GM12891 (cell line): Measurements from ENCODE around the gene NEURL1B.

Source experiments
- POLR2A ChIP-seq: IDR thresholded peaks from 2 replicates; pipeline ENCODE4 v1.6.1; 2011; ENCODE audit warnings: low read depth, low read length, control low read depth
- POLR2AphosphoS5 ChIP-seq: IDR thresholded peaks from 2 replicates; pipeline ENCODE4 v1.6.1; 2011; ENCODE audit warnings: low read depth, low read length, control low read depth
- SPI1 ChIP-seq: IDR thresholded peaks from 2 replicates; pipeline ENCODE4 v1.6.1; 2011; ENCODE audit warnings: low read depth, low read length, control low read depth

DNA sequence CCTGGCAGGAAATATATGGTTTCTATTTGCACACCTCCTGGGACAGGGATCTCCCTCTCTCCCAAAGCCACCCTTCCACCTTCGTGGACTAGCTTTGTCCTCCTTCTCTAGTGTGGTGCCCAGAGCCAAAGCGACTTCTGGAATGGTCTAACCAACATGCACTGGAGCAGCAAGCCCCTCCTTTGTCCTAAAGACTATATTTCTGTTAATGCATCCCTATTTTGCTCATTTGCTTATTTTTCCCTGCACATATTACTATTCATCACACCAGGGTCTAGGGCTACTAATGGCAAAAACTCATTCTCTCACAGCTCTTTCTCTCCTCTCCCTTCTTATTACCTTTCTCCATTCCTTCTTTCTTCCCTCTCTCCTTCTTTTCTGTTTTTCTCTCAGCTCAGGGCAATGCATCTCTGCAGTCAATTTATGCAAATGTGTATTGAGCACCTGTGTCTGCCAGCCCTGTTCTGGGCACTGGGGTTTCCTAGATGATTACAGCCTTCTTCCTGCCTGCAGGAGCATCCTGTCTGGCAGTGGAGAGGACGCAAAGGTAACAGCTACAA is 2.8 kb upstream of the NEURL1B start:
- TF ChIP-seq SPI1 (no peak), POLR2AphosphoS5 (no peak), POLR2A (no peak)
